B cell (primary cell): Measurements from ENCODE around the gene SPTBN1. TPM values are rescaled to one million over a fixed set of nuclear protein-coding genes. Genes with fewer than 3 reads are reported as not detected.

Experiments used
- ATAC-seq: fragments of 200-7000 bp; cut with Tn5 transposase; one replicate; pipeline ENCODE4 v1.10.0; 2021; ENCODE audit warnings: low read depth, mild to moderate bottlenecking, moderate number of reproducible peaks, moderate library complexity
- CTCF ChIA-PET: fragments of 350-600 bp; sonication (Branson Sonifier 250); formaldehyde crosslinking; loops from one replicate; lab custom pipeline; 2021; ENCODE audit warnings: antibody characterized with exemption, inconsistent platforms; lab: Charles Lee
- POLR2A ChIA-PET: fragments of 350-600 bp; sonication (Branson Sonifier 250); formaldehyde crosslinking; loops from one replicate; lab custom pipeline; 2021; ENCODE audit warnings: antibody characterized with exemption; lab: Charles Lee
- DNase-seq: peaks from one replicate; pipeline ENCODE4 v3.0.0; 2013
- H2AFZ ChIP-seq: 2 replicates; pipeline ENCODE4 v1.6.1; 2012; ENCODE audit warnings: mild to moderate bottlenecking, low read depth, low read length; ENCODE audit not compliant: insufficient read depth, poor library complexity, severe bottlenecking
- H3K27ac ChIP-seq, 2 donors: 1 replicate in 1 of 2; 2 replicates in 1 of 2; pipeline ENCODE4 v1.5.1; 2012 to 2013; ENCODE audit warnings: low read length in 2 of 2, mild to moderate bottlenecking in 2 of 2, moderate library complexity in 1 of 2
- H3K27me3 ChIP-seq, 4 experiments: fragments of 200-600 bp in 1 of 4; sonication (generic) in 1 of 4; replicated peaks in 1 of 4; 1 replicate in 2 of 4; 2 replicates in 2 of 4; pipeline versions ENCODE4 v1.6.1 to v1.7.0; 2013 to 2016; ENCODE audit warnings: low read length in 3 of 4, mild to moderate bottlenecking in 2 of 4, mixed read lengths in 1 of 4, moderate library complexity in 1 of 4; ENCODE audit not compliant: insufficient read depth in 4 of 4, control insufficient read depth in 3 of 4; ENCODE audit errors: control extremely low read depth in 1 of 4
- H3K36me3 ChIP-seq, 2 experiments: replicated peaks in 1 of 2; 1 replicate in 1 of 2; 2 replicates in 1 of 2; pipeline versions ENCODE4 v1.6.1 to v1.7.1; 2013; ENCODE audit warnings: low read length in 1 of 2; ENCODE audit not compliant: insufficient read depth in 2 of 2, control insufficient read depth in 1 of 2; ENCODE audit errors: control extremely low read depth in 1 of 2, extremely low read depth in 1 of 2
- H3K4me1 ChIP-seq, 2 donors: fragments of 200-600 bp in 1 of 2; sonication (generic) in 1 of 2; 1 replicate in 1 of 2; 2 replicates in 1 of 2; pipeline versions ENCODE4 v1.5.1 to v1.6.1; 2013 to 2017; ENCODE audit warnings: low read length in 2 of 2; ENCODE audit not compliant: control insufficient read depth in 2 of 2, insufficient read depth in 2 of 2
- H3K4me2 ChIP-seq: replicated peaks from 2 replicates; pipeline ENCODE3; 2012; ENCODE audit warnings: mild to moderate bottlenecking, low read depth, low read length; ENCODE audit not compliant: poor library complexity, severe bottlenecking
- H3K4me3 ChIP-seq, 5 experiments: fragments of 200-600 bp in 1 of 5; sonication (generic) in 1 of 5; 1 replicate in 3 of 5; 2 replicates in 2 of 5; pipeline versions ENCODE4 v1.5.1 to v1.7.0; 2011 to 2016; ENCODE audit warnings: low read length in 4 of 5, mild to moderate bottlenecking in 4 of 5, low read depth in 2 of 5, control low read depth in 1 of 5, moderate library complexity in 1 of 5; ENCODE audit not compliant: insufficient read depth in 1 of 5; ENCODE audit errors: control extremely low read depth in 1 of 5, extremely low read depth in 1 of 5
- H3K79me2 ChIP-seq: fragments of 200-600 bp; sonication (generic); one replicate; pipeline ENCODE4 v1.6.0; 2016; ENCODE audit warnings: low read length; ENCODE audit not compliant: control insufficient read depth, insufficient read depth
- H3K9ac ChIP-seq: fragments of 200-600 bp; sonication (generic); 2 replicates; pipeline ENCODE4 v1.6.1; 2017; ENCODE audit warnings: mild to moderate bottlenecking, low read length, moderate library complexity
- H3K9me3 ChIP-seq, 3 donors: one replicate each; pipeline versions ENCODE4 v1.6.1 to v1.7.1; 2013; ENCODE audit warnings: low read length in 2 of 3; ENCODE audit not compliant: control insufficient read depth in 2 of 3, insufficient read depth in 1 of 3; ENCODE audit errors: control extremely low read depth in 1 of 3
- H4K20me1 ChIP-seq: 2 replicates; pipeline ENCODE4 v1.6.0; 2012; ENCODE audit warnings: mild to moderate bottlenecking, low read length; ENCODE audit not compliant: insufficient read depth, control insufficient read depth, poor library complexity, severe bottlenecking
- H3K27ac Mint-ChIP-seq: one replicate; pipeline ENCODE4 v1.8.0; 2021; ENCODE audit warnings: mixed read lengths
- H3K27me3 Mint-ChIP-seq: one replicate; pipeline ENCODE4 v1.8.0; 2021; ENCODE audit warnings: mixed read lengths
- H3K4me1 Mint-ChIP-seq: one replicate; pipeline ENCODE4 v1.8.0; 2021; ENCODE audit warnings: mixed read lengths
- H3K4me3 Mint-ChIP-seq: one replicate; pipeline ENCODE4 v1.8.0; 2021; ENCODE audit warnings: mixed read lengths
- H3K9me3 Mint-ChIP-seq: one replicate; pipeline ENCODE4 v1.8.0; 2022; ENCODE audit warnings: mixed read lengths; ENCODE audit not compliant: insufficient read depth
- CTCF ChIP-seq: fragments of 200-600 bp; IDR thresholded peaks from one replicate; pipeline ENCODE4 v1.8.0; 2022; ENCODE audit warnings: antibody characterized with exemption, mild to moderate bottlenecking
- EZH2 ChIP-seq: IDR thresholded peaks from 2 replicates; pipeline ENCODE4 v1.6.1; 2012; ENCODE audit warnings: borderline replicate concordance, low read depth, mild to moderate bottlenecking, moderate library complexity, low read length; ENCODE audit not compliant: insufficient read depth, poor library complexity, severe bottlenecking
- WGBS: methylation state at CpG from one replicate; pipeline ENCODE4 v1.1.5; 2013; ENCODE audit warnings: missing lambda C conversion rate; ENCODE audit not compliant: insufficient coverage; 5-methylcytosine and 5-hydroxymethylcytosine counted together
- intact Hi-C: fragments of 100-400 bp; cut with micrococcal nuclease; formaldehyde crosslinking; loops from one replicate; pipeline ENCODE4 v1.10.0; 2022
- polyA plus RNA-seq: library from polyadenylated mRNA; depleted of rRNA; stranded (reverse); fragments of >200 nt; gene quantifications from 2 replicates; pipeline ENCODE4 v1.2.3, GENCODE V29; 2012
- total RNA-seq, 2 donors: library from RNA; stranded (reverse); fragments of 120-200 nt in 1 of 2; gene quantifications; 1 replicate in 1 of 2; 2 replicates in 1 of 2; pipeline versions ENCODE4 v1.2.3 to v1.2.4, GENCODE V29; 2013 to 2022

The SPTBN1 gene
- total and polyA plus RNA-seq, 2 donors (not counting 1 experiment from before 2014, with no cell fraction given) = 43.7 to 144 TPM

GRCh38 chr2:54588244-54588899 is 132.2 kb downstream of the SPTBN1 start:
- Mint-ChIP-seq H3K27me3 (no peaks in the 10 kb centered on the region), H3K4me1 (peaks cover 95% of the 10 kb centered on the region), H3K9me3 (no peaks in the 10 kb centered on the region), H3K27ac (peak overlapping the region; percentile 89), H3K4me3 (peak overlapping the region; percentile 54)
- Histone ChIP-seq H3K9me3 (no peaks in the 10 kb centered on the region), H4K20me1 (no peaks in the 10 kb centered on the region), H3K4me3 (no peak overlapping the region), H3K4me2 (peak overlapping the region; percentile 64), H3K27ac (peak overlapping the region; percentile 17 to 67), H3K27me3 (no peaks in the 10 kb centered on the region), H2AFZ (no peak overlapping the region), H3K4me1 (peaks cover 83 to 89% of the 10 kb centered on the region in 2 donors), H3K36me3 (peaks cover 0 to 3% of the 10 kb centered on the region in 2 experiments), H3K79me2 (peaks cover 100% of the 10 kb centered on the region), H3K9ac (no peak overlapping the region)
- ChIA-PET POLR2A (no interaction called here), CTCF (interaction anchor here (1.3 to 1.6 kb wide), 2 partner anchors 25 to 30 kb away, joined by 3 to 9 read pairs; no protein-coding TSS in a partner anchor)
- intact Hi-C loops = loop anchor here (2.0 kb wide), 2 partner anchors 14 to 30 kb away; no protein-coding TSS in a partner anchor
- no peak for TF ChIP-seq EZH2
- no peak for TF ChIP-seq CTCF
- ATAC-seq (no peak), DNase-seq (no peak)
- WGBS = 50% methylated on average over 1 of the region's 1 CpG

- no peak for ATAC-seq
- no peaks in the 10 kb centered on the region for H3K27me3 Mint-ChIP-seq
- peak overlapping the region; percentile 88 for H3K27ac Mint-ChIP-seq
- intact Hi-C loops = loop anchor here (2.0 kb wide), 2 partner anchors 14 to 30 kb away; no protein-coding TSS in a partner anchor
- Histone ChIP-seq H4K20me1 (no peaks in the 10 kb centered on the region), H3K4me2 (peak overlapping the region; percentile 64), H3K79me2 (peaks cover 100% of the 10 kb centered on the region), H3K36me3 (peaks cover 0 to 3% of the 10 kb centered on the region in 2 experiments), H2AFZ (no peak overlapping the region), H3K4me3 (peak overlapping the region in 2 of 5 experiments; percentile 15 to 38), H3K9ac (peak overlapping the region; percentile 17), H3K27ac (peak overlapping the region; percentile 59 to 67), H3K27me3 (no peaks in the 10 kb centered on the region), H3K9me3 (no peaks in the 10 kb centered on the region), H3K4me1 (peaks cover 84 to 87% of the 10 kb centered on the region in 2 donors)
- TF ChIP-seq EZH2 (no peak), CTCF (no peak)
- 74% methylated on average over 3 of the region's 4 CpGs for WGBS
- no peaks in the 10 kb centered on the region for H3K9me3 Mint-ChIP-seq
- ChIA-PET CTCF (interaction anchor here (0.8 to 1.6 kb wide), 3 partner anchors 15 to 30 kb away, joined by 3 to 9 read pairs (median 4); no protein-coding TSS in a partner anchor), POLR2A (interaction anchor here (1.0 kb wide), 1 partner anchor 29 kb away, joined by 9 read pairs; no protein-coding TSS in a partner anchor)
- peak overlapping the region; percentile 69 for H3K4me3 Mint-ChIP-seq
- DNase-seq = no peak
- peaks cover 94% of the 10 kb centered on the region for H3K4me1 Mint-ChIP-seq
Measured at GRCh38 chr2:54589038-54589339, 132.9 kb downstream of the SPTBN1 start.
